ENCODE results near the gene PRDM10. TPM values are rescaled to one million over a fixed set of nuclear protein-coding genes. Genes with fewer than 3 reads are reported as not detected.

Gene PRDM10
- total RNA-seq, 1 experiment from 2014 or later: 7.7 TPM

DNA sequence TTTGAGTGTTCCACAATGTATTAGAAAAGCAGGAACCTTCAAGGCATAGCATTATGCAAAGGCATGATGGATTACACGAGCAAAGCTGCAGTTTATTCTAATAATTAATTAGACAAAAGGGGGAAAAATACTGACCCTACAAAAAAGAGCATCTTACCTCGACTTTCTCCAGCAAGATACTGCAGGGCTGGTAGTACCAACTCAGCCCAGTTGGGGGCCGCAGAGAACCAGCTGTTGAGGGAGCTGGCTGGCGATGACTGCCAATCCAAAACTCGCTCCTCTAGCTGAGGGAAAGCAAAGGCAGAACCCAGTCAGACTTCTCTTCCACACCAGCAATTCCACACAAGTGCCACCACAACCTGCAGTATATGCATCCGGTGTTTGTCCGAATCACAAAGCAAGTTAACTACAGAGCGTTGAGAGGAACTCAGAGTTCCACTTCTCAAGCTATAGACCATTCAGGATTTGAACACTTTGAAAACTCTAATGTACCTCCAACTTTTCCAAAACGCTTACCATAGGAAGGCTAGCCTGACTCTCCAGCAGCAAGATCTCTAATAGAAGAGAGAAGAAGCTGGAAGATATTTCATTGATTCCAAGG is 121.0 kb downstream of the PRDM10 start:
- Histone ChIP-seq H2AK5ac (ENCODE audit: insufficient read length, low read length) (no peak overlapping the region), H2AFZ (ENCODE audit: low read length) (no peak overlapping the region), H3K4me1 (ENCODE audit: insufficient read depth, low read length) (no peaks in the 10 kb centered on the region), H4K20me1 (ENCODE audit: control insufficient read depth, insufficient read depth, insufficient read length) (no peaks in the 10 kb centered on the region), H3K4me2 (ENCODE audit: insufficient read depth, insufficient read length, low read length) (no peak overlapping the region), H3K18ac (ENCODE audit: insufficient read length, low read depth, low read length) (no peak overlapping the region), H3K4ac (ENCODE audit: low read depth, low read length) (no peak overlapping the region), H3K23me2 (ENCODE audit: insufficient read length, low read depth, low read length, poor library complexity, severe bottlenecking) (no peaks in the 10 kb centered on the region), H2BK120ac (ENCODE audit: low read depth, low read length, poor library complexity, severe bottlenecking) (no peak overlapping the region), H3K27me3 (ENCODE audit: insufficient read depth, low read length) (no peaks in the 10 kb centered on the region), H3K9me3 (ENCODE audit: control insufficient read depth, low read depth, low read length) (no peaks in the 10 kb centered on the region), H3T11ph (ENCODE audit: low read length) (no peak overlapping the region), H4K5ac (ENCODE audit: insufficient read length, low read depth, low read length) (no peak overlapping the region), H4K8ac (replicated peaks; ENCODE audit: insufficient read length, low read depth, low read length) (no peak overlapping the region), H2BK15ac (ENCODE audit: low read depth, low read length) (no peak overlapping the region), H3K14ac (ENCODE audit: insufficient read depth, low read length) (no peak overlapping the region), H2BK12ac (ENCODE audit: insufficient read length, low read depth, low read length) (no peak overlapping the region), H2BK20ac (ENCODE audit: low read depth, low read length, poor library complexity, severe bottlenecking) (no peak overlapping the region), H3K79me2 (ENCODE audit: insufficient read depth, low read length) (no peaks in the 10 kb centered on the region), H4K91ac (ENCODE audit: insufficient read length, low read depth, low read length) (no peak overlapping the region), H3K79me1 (ENCODE audit: insufficient read depth, low read depth, low read length, poor library complexity, severe bottlenecking) (no peaks in the 10 kb centered on the region), H3K23ac (ENCODE audit: insufficient read length, low read depth, low read length) (no peak overlapping the region), H3K56ac (ENCODE audit: insufficient read length, low read depth, low read length) (no peak overlapping the region), H3K27ac (ENCODE audit: insufficient read length, low read depth, low read length) (no peak overlapping the region), H3K9ac (ENCODE audit: extremely low read depth, insufficient read length, low read length) (no peak overlapping the region), H2BK5ac (ENCODE audit: insufficient read length, low read length) (no peak overlapping the region)
- DNase-seq: peak; percentile 53
- no CpG with 5 or more reads among the region's 9 CpGs for WGBS (ENCODE audit: extremely low coverage, insufficient read length, low lambda C conversion rate)
- peaks cover 50 to 95% (median 94%) of the 10 kb centered on the region in 3 experiments for H3K36me3 Mint-ChIP-seq (ENCODE audit: insufficient read depth in 1 of 3, low read depth in 3 of 3)
- H3K4me3 Mint-ChIP-seq: no peak overlapping the region
- H3K9me3 Mint-ChIP-seq: no peaks in the 10 kb centered on the region
- peak overlapping the region in 1 of 3 experiments; percentile 20; a peak in 1 of 7 replicates for H3K27ac Mint-ChIP-seq
- TF ChIP-seq CTCF (conservative IDR thresholded peaks at IDR 0.05): peak; percentile 70
- H3K4me1 Mint-ChIP-seq: no peaks in the 10 kb centered on the region
- no peaks in the 10 kb centered on the region for H3K27me3 Mint-ChIP-seq (ENCODE audit: low read depth)

All from H9 (cell line).